ENCODE data around the gene LMCD1.

The LMCD1 gene

DNA sequence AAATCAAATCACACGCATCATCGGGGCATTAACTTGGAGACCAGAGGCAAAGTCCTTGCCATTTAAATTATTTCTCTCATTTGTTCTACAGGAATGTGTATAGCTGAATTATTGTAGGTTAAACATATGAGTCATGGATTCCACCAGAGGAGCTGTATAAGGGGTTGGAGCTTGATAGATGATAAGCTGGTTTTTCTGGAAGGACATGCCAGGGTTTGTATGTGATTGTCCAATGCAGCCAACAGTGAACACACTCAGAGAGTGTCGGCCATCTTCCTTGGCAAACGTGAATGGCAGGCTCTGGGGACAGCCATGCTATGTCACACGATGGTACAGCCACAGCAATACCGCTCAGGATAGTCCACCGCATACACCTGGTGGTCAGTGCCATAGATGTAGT, 117.9 kb downstream of the LMCD1 start:
- DNase-seq (ENCODE audit: low read depth), result no peak

GRCh38 chr3:8621141-8621540, 119.5 kb downstream of the LMCD1 start:
- no peak for DNase-seq (ENCODE audit: low read depth)

DNA sequence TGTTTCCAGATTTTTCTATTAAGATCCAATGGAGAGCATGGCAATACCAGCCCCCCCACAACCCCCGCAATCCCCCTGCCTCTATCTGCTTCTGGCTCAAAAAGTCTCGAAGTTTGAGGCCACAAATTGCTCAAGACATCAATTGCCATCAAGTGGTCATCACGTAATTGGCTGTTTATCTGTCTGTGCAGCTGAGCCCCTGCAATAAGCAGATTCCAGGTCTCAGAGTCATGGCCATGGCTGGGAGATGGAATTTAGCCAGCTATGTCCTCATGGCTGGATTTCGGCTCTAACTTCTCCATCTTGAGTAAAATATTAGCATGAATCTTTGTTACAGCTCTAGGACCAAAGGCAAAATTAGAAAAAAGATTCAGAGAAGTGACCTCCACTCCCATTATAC, 120.2 kb downstream of the LMCD1 start:
- no peak for DNase-seq (ENCODE audit: low read depth)

- no peak for DNase-seq (ENCODE audit: low read depth)
These were observed 121.5 kb downstream of the LMCD1 start for GRCh38 chr3:8622873-8623691.

DNA sequence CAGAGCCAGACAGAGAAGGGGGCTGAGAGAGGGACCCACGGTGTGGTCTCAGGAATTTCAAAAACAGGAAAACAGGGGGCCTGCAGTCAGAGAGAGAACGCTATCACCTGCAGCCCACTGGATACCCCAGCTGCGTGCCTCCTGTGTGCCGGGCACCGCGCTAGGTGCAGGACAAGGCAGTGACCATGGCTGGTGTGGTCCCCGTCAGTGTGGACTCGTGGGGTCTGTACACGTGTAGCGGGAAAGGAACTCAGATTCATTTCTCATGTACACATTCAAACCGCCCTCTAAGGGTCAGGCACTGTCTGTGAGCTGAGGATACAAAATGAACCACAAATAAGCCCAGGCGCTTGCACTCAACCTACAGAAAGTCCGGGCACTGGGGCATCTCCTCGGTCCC, 122.1 kb downstream of the LMCD1 start:
- DNase-seq (ENCODE audit: low read depth), result no peak
